Fibroblast of villous mesenchyme (primary cell): ENCODE measurements around the gene AXIN2. TPM values are rescaled to one million over a fixed set of nuclear protein-coding genes. Genes with fewer than 3 reads are reported as not detected.
A peak's percentile ranks its signal among the peaks of the same experiment; 100 is the strongest.
"Not testable (repeated sequence)": the region's sequence is repeated elsewhere in the genome, so short reads cannot be mapped to it uniquely, and the experiment has no call there.

Experiments used
- DNase-seq: peaks from one replicate; pipeline ENCODE4 v3.0.0-alpha.2; 2010; ENCODE audit warnings: low read depth
- H3K4me3 ChIP-seq: 2 replicates; pipeline ENCODE4 v1.5.1; 2011; ENCODE audit warnings: low read depth, mild to moderate bottlenecking, low read length
- total RNA-seq: library from RNA; depleted of rRNA; stranded (reverse); fragments of >200 nt; gene quantifications from 2 replicates; pipeline ENCODE4 v1.2.3, GENCODE V29; 2012
- TF ChIP-seq, protein P1 (sequence below): IDR thresholded peaks from 2 replicates; pipeline ENCODE4 v1.5.1; 2012; ENCODE audit warnings: low read depth, mild to moderate bottlenecking, low read length; ENCODE audit not compliant: insufficient read depth

Gene AXIN2
- total RNA-seq, 1 donor: 1.3 TPM

DNA sequence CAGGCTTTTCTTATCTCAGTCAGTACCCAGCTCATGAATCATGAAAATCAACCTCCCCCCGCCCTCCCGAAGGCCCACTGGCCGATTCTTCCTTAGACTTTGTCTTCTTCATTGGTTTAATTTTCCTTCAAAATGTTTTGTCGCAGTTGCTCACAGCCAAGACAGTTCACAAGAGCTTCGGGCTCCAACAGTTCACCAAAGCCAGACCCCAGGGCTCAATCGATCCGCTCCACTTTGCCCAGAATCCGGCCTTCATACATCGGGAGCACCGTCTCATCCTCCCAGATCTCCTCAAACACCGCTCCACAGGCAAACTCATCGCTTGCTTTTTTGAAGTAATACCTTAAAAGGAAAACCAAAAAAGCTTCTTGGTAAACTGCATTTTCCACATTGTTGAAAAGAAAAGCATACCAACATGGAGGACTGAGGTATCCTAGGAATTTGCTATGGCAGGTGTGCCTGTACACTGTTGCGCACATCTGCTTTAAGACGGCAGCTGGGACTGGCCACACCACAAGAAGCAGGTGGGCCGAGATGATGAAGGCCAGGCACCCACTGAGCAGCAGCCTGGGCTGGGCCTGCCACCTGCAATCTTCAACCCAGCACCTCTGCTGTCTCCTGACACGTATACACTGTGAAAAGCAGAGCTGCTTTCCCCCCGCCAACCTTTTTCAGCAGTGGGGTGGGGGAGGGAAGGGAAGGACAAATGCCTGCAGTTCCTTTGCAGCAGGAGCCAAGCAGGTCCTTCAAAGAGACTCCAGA lies 31.5 kb downstream of the AXIN2 start:
- TF ChIP-seq, protein P1, sequence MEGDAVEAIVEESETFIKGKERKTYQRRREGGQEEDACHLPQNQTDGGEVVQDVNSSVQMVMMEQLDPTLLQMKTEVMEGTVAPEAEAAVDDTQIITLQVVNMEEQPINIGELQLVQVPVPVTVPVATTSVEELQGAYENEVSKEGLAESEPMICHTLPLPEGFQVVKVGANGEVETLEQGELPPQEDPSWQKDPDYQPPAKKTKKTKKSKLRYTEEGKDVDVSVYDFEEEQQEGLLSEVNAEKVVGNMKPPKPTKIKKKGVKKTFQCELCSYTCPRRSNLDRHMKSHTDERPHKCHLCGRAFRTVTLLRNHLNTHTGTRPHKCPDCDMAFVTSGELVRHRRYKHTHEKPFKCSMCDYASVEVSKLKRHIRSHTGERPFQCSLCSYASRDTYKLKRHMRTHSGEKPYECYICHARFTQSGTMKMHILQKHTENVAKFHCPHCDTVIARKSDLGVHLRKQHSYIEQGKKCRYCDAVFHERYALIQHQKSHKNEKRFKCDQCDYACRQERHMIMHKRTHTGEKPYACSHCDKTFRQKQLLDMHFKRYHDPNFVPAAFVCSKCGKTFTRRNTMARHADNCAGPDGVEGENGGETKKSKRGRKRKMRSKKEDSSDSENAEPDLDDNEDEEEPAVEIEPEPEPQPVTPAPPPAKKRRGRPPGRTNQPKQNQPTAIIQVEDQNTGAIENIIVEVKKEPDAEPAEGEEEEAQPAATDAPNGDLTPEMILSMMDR: no peak

DNA sequence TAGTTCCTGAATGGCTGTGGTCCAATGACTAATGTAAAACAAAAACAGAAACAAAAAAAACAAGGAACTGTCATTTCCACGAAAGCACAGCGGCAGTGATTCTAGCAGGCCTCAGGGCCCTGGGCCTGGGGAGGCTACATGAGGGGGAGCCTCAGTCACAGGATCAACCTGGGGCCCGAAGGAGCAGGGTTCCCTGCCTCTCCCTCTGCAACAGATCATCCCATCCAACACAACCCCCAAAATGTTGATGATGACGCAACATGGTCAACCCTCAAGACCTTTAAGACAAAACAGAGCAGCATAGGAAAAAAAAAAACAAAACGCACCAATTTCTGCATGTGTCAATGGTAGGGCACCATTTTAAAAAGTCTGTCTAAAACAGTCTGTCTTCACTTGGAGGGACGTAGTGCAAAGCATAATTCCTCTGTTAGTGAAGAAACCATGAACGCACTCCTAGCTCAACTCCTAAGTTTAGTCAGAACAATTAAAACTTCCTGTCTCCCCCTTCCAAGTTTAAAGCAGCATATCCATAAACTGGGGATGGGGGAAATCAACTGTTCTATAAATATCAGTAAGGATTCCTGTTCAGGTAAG lies 32.3 kb downstream of the AXIN2 start:
- DNase-seq: no peak
- no peak overlapping the region for H3K4me3 ChIP-seq
- TF ChIP-seq, protein P1: no peak

More for the DNA sequence above, 31.5 kb downstream of the AXIN2 start:
- H3K4me3 ChIP-seq: no peak overlapping the region
- DNase-seq: no peak

DNA sequence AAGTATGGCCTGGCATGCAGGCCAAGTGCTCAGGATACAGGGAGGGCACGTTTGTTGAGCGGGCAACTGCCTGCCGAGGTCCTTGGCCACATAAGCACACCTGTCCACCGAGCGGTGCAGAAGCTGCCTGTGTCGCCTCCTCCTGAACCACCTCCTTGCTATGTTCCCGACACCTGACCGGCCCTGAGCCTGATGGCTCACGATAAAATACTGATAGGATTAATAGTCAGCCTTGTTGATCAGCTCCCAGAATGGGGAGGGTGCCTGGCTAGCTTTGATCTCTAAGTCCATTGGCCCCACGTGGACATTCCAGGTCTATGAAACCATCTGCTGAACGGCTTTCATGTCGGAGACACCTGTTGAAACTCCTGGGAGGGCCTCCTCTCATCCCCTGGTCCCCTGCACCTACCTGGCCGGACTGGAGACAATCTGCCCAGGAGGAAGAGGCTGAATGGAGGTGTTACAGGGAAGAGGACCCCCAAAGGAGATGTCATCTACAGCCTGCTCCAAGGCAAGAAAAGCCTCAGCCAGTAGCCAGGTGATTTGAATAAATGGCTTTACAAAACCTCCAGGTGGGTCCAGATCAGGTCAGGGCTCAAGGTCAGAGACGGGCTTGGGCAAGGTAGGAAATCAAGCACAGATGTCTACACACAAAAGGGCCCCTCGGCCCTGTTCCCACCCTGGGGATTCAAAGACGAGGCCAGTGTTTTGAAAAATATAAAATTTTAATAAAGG lies 33.4 kb downstream of the AXIN2 start:
- TF ChIP-seq, protein P1: no peak
- DNase-seq: no peak

DNA sequence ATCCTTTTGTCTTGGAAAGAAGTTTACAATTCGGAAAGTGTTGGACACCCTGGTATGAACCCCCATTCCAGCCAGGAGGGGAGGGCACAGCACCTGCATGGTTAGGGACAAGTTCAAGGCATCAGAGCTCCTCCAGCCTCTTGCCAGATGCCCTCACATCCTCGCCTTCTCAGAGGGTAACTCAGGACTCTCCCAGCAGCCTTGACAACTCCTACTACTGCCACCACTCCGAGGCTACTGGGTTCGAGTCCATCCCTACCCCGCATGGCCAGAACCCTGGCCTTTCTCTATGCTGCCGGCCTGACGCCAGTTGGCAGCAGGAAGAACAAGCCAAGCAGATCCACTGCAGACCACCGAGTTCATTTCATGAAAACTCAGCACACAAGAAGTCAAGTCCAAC lies 34.1 kb downstream of the AXIN2 start:
- DNase-seq: no peak
- no peak overlapping the region for H3K4me3 ChIP-seq
- TF ChIP-seq, protein P1: no peak

More for the DNA sequence above, 33.4 kb downstream of the AXIN2 start:
- no peak overlapping the region for H3K4me3 ChIP-seq

DNA sequence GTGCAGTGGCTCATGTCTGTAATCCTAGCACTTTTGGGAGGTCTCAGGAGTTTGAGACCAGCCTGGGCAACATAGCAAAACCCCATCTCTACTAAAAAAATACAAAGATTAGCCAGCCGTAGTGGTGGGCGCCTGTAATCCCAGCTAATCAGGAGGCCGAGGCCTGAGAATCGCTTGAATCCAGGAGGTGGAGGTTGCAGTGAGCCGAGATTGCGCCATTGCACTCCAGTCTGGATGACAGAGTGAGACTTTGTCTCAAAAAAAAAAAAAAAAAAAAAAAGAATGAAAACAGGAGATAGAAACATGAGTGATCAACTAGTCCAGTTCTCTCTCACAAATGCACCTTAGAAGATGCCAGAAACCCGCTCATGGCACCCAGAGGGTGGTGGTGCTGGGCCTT lies 34.6 kb downstream of the AXIN2 start:
- DNase-seq: not testable (repeated sequence)

DNA sequence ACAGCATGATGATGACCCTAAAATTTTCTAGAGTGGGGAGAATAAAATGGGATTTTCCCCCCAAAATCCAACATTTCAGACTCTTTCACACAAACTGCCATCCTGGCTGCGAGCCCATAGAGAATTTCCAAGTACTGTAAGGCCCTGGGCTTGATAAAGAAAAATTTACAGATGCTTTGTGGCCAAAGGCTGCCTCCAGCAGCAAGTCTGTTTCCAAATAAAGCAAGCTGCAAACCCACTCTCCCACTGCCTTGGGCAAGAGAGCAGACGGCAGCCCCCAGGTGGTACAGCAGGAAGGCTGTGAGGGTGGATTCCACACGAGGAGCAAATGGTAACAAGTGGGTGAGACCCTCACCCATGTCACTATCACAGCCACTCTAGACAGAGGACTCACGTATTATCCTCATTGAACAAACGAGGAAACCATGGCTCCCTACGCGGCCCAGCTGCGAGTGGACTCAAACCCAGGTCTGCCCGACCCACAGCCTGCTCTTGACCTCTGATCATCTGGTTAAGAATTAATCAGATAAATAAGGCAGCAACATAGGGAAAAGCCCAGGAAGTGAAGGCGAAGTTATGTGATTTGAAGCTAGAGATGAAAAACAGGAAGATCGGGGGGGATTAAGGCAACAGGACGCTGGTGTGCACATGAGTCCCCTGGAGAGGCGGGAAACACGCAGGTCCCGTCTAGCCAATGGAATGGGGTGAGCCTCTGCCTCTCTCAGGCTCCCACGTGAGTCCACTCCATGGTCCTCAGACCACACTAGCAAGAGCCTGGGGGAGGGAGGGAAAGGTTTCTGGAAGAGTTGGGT lies 37.4 kb downstream of the AXIN2 start:
- peak; percentile 10 for DNase-seq
- TF ChIP-seq, protein P1: no peak
- H3K4me3 ChIP-seq: no peak overlapping the region

More for the DNA sequence above, 34.6 kb downstream of the AXIN2 start:
- not testable (repeated sequence) for H3K4me3 ChIP-seq

DNA sequence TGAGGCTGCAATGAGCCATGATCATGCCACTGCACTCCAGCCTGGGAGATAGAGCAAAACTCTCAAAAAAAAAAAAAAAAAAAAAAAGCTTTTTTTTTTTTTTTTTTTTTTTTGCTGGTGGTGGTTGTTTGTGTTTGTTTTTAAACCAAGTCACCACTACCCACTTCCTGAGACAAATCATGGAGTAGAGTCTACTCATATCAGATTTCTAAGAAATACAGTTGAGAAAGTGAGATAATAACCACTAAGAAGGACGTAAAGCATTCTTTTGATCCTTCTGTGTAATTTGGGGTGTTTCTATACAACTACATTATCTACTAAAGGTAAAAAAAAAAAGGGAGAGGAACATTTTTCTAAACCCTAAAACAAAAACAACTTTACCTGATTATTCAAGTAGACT lies 38.0 kb downstream of the AXIN2 start:
- no peak overlapping the region for H3K4me3 ChIP-seq
- TF ChIP-seq, protein P1: no peak
- no peak for DNase-seq
